Temporal lobe (tissue), 1 donor: ENCODE measurements around the gene GKAP1. TPM values are rescaled to one million over a fixed set of nuclear protein-coding genes. Genes with fewer than 3 reads are reported as not detected.

Experiments used
- total RNA-seq: library from RNA; depleted of rRNA; stranded (reverse); fragments of >200 nt; gene quantifications from one replicate; pipeline ENCODE4 v1.2.3, GENCODE V29; 2014

Gene GKAP1
- total RNA-seq, 1 donor from 2014 or later, result 11.3 TPM

Other genes starting within 250 kb of the GKAP1 start
- 3.7 TPM for gene IDNK, start 194.6 kb downstream of the GKAP1 start, total RNA-seq
- 185 TPM for gene UBQLN1, start 109.8 kb downstream of the GKAP1 start, total RNA-seq
- 9.1 TPM for gene KIF27, start 103.7 kb upstream of the GKAP1 start, total RNA-seq
- gene HNRNPK, start 162.4 kb upstream of the GKAP1 start, total RNA-seq, result 543 TPM
- 17.2 TPM for gene RMI1, start 163.0 kb upstream of the GKAP1 start, total RNA-seq